HG03280 (cell line): Measurements from ENCODE around the gene EPB41.

Experiments
- ATAC-seq: cut with Tn5 transposase; IDR thresholded peaks from one replicate; pipeline ENCODE4 v1.9.1; 2021; ENCODE audit warnings: mild to moderate bottlenecking, moderate library complexity; ENCODE audit not compliant: unreplicated experiment

EPB41 gene

DNA sequence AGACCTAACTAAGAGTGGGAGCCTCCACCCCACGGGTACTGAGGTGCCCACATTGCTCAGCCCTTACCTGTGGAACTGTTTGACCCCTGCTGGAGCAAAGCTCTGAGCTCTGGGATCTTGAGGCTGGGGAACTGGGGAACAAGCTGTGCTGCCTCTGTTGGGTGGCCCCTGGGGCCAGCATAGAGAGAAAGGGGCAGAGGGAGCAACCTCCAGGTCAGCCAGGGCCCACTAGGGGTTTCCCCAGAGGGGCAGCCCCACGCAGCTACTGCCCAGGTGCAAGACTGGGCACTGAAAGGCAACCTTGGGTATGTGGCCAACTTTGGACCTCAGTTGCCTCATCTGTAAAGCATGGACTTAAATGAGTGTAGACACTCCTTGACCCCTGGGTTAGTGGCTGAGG is 23.5 kb upstream of the EPB41 start:
- no peak for ATAC-seq

GRCh38 chr1:28891256-28891655 is 23.1 kb upstream of the EPB41 start:
- ATAC-seq, result no peak

DNA sequence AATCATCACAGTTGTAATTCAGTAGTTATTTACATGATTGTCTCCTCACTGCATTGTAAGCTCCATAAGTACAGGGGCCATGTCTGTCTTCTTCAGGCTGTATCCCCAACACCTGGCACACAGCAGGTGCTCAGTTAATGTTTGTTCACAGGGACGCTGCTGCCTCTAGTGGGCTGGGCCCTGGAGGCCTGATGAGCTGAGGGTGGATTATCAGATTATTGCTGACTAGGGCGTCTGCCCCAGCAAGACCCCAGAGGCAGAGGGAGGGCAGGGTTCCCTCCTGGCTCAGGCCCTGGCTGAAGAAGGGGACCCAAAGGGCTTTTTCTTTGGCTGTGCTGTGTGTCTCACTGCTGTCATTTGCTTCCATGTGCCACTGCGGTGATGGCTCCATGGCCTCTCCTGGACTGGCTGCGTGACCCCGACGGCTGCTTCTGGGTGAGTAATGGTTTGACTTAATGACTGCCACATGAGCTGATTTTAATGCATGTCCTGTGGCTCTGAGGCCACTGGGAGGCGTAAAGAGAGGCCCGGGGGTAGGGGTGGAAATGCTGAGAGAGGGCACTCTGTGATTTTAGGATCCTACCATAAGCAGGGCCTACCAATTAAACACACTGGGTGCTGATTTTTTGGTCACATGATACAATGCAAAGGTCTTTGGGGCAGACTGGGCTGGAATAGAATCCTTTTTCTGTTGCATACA is 20.8 kb upstream of the EPB41 start:
- ATAC-seq, result no peak

GRCh38 chr1:28894785-28895184 is 19.6 kb upstream of the EPB41 start:
- no peak for ATAC-seq

GRCh38 chr1:28895896-28896608 is 18.3 kb upstream of the EPB41 start:
- no peak for ATAC-seq

DNA sequence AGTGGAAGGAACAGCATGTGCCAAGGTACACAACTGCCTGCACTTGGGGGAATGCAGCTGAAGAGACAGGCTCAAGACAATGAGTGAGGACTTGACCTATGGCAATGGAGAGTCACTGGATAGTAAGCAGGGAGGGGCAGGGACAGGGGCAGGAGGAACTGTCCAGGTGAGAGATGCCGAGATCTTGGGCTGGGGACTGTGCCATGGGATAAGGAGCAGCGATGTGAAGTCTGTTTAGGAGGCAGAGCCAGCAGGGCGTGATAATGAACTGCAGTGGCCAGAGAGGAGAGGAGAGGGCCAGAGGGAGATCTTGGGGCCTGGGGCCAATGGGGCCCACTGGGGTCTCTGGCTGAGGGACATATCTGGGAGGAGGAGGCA is 17.8 kb upstream of the EPB41 start:
- ATAC-seq, result no peak

GRCh38 chr1:28897789-28898188 is 16.6 kb upstream of the EPB41 start:
- ATAC-seq, result no peak

GRCh38 chr1:28898405-28898881 is 15.9 kb upstream of the EPB41 start:
- ATAC-seq, result no peak

- ATAC-seq, result no peak
These were observed 15.1 kb upstream of the EPB41 start for GRCh38 chr1:28899267-28899666.

GRCh38 chr1:28900562-28900961 is 13.8 kb upstream of the EPB41 start:
- ATAC-seq, result no peak

DNA sequence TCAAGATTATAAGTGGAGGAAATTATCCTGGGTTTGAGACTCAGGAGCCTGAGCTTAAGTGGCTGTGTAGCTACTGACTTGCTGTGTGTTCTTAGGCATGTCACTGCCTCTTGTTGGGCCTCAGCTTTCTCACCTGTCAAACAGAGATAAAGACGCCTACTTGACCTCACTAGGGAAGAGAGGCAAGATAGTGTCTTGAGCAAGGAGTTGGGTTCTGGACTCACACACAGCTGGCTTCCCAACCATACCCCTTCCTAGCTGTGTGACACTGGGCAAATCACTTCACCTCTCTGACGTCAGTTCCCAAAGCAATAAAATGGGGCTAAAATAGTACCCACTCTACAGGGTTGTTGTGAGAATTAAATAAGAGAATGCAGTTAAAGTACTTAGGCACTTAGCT is 11.6 kb upstream of the EPB41 start:
- ATAC-seq, result no peak

- no peak for ATAC-seq
These were observed 8.3 kb upstream of the EPB41 start for GRCh38 chr1:28905921-28906666.

DNA sequence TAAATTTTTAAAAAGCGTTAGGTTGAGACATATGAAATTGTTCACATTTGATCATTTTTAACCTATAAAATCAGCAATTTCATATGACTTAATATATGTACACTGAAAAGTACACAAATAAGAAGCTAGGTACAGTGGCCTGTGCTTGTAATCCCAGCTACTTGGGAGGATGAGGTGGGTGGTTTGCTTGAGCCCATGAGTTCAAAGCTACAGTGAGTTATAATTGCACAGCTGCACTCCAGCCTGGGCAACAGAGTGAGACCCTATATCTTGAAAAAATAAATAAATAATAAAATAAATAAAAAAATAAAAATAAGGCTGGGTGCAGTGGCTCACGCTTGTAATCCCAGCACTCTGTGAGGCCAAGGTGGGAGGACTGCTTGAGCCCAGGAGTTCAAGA is 5.2 kb upstream of the EPB41 start:
- ATAC-seq, result no peak

DNA sequence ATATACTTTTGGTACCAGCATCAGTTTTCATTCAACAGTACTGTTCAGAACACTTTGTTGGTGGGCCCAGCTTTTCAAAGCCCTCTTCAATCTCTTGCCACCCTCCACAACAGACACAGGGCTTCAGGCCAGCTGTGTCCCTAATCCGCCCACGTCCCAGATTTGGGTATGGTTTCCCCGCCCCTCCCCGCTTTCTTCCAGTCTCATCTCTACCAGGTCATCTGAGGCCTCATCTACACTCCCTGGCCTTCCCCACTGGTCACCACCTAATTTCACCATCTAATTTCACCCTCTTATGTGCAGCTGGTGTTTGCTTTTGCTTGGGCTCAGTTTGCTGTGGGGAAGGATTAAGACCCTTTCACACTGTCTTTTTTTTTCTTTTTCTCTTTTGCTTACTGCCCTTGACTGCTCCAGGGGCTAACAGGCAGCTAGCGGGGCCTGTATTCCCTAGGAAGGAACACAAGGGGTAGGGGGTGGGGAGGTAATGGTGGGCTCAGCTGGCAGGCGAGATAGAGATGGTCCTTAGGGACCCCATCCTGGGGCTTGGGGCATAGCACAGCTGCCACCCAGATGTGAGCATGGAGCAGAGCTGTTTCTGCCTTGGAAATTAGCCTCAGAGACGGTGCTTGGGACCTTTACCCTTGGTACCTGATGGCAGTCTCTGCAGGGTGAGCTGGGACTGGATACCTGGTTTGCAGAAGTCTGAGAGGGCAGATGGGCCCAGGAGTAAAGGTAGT is 3.8 kb upstream of the EPB41 start:
- no peak for ATAC-seq

- no peak for ATAC-seq
These were observed 562 bp upstream of the EPB41 start for GRCh38 chr1:28913786-28914227.

DNA sequence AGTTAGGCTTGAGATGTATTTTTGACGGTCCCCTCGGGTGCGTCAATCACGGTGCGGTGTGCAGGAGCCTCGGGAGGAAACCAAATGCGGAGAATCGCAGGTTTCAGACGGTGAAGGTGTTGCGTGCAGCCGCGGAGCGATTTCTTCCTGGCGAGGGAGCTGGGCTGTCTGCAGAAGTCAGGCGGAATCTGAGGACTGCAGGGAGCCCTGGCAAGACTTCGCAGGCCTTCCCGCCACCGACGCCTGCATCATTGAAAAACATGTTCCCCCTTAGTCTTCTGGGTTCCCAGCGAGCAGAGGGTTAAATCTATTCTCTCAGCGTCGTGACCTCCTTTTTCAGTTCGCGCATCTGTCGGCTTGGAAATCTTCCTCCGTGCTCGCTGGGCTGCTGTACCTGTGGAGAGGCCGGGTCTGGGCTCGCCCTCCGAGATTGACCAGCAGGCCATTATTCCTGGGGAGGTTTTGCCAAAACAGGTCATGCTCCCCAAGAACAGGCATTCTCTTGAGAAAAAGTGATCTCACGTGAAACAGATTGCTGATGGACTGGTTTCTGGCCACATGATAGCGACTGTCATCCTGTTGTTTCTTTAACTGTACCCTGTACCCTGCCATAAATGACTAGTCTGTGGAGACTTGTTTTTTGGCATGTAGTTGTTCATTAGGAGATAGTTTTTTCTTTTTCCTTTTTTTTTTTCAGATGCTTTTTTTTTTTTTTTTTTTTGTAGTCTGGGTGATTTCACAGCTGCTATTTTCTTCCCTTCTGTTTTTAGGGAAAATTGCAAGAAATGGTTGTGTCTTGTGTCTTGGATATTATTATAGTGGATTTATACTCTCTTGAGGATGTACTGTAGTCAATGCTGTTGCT is 894 bp downstream of the EPB41 start:
- no peak for ATAC-seq

GRCh38 chr1:28917757-28918118 is 3.4 kb downstream of the EPB41 start:
- no peak for ATAC-seq

DNA sequence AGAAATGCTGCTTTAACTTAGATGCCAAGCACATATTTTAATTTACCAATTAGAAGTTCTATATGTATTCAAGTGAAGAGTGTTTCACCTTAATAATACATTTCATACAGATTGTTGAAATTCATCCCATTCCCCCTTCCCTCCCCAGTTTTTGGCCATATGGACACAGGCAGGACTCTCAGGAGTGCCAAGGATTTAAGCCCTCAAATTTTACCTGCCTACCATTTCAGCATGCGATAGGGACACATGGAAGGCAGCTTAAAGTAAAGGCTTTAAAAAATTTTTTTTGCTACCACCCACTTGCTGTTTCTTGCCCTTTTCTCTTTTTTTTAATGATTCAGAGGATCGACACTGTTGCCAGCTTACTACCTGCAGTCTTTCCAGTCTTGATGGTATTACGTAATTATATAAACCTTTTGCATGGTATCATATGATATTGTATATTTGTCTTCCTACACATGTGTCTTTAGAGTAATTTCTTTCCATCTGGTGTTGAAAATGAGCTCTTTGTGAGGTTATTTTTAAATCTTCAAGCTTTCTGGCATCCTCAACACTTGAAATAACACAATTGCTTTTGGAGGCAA is 7.0 kb downstream of the EPB41 start:
- ATAC-seq, result no peak

DNA sequence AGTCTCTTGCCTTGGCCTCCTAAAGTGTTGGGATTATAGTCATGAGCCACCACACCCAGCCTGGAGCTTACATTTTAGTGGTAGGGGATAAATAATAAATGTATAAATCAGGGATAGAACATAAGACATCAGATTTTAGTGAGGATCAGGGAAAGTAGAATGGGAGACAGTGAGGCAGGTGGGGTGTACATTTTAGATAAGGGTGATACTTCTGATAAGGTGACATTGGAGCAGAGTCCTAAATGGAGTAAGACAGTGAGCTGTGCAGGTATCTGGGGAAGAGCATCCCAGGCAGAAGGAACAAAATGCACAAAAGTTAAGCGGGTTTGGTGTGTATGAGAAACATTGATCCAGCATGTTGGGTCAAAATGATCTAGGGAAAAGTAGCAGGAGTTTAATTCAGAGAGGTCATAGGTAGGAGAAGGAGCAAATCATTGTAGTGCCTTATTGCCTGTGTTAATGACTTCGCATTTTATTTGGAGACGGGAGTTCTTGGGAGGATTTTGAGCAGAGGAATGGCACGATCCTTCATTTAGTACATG is 11.1 kb downstream of the EPB41 start:
- no peak for ATAC-seq
